Esophagus muscularis mucosa (tissue), 3 donors: ENCODE data around the gene TAS2R39.

Source experiments
- CTCF ChIP-seq, 3 experiments: fragments of 200-600 bp in 2 of 3; fragments of 450-650 bp in 1 of 3; sonication (generic) in 2 of 3; IDR thresholded peaks; one replicate each; pipeline ENCODE4 v1.5.1; 2017 to 2019; ENCODE audit warnings: antibody characterized with exemption in 3 of 3, mild to moderate bottlenecking in 2 of 3, moderate library complexity in 1 of 3
- POLR2AphosphoS5 ChIP-seq, 2 donors: sonication (generic); formaldehyde crosslinking; IDR thresholded peaks; one replicate each; pipeline ENCODE4 v1.6.1; 2017; ENCODE audit warnings: antibody characterized with exemption in 2 of 2

GRCh38 chr7:143199040-143199439, 15.8 kb downstream of the TAS2R39 start:
- TF ChIP-seq CTCF (IDR thresholded peaks at IDR 0.05) (no peak), POLR2AphosphoS5 (IDR thresholded peaks at IDR 0.05) (no peak)
